ENCODE measurements around the gene LPCAT4. TPM values are rescaled to one million over a fixed set of nuclear protein-coding genes. Genes with fewer than 3 reads are reported as not detected.
A peak's percentile ranks its signal among the peaks of the same experiment; 100 is the strongest.
"Not testable (repeated sequence)": the region's sequence is repeated elsewhere in the genome, so short reads cannot be mapped to it uniquely, and the experiment has no call there.

Gene LPCAT4
- total and polyA plus RNA-seq, 5 donors, result 24.1 to 44.9 (median 37.6) TPM

DNA sequence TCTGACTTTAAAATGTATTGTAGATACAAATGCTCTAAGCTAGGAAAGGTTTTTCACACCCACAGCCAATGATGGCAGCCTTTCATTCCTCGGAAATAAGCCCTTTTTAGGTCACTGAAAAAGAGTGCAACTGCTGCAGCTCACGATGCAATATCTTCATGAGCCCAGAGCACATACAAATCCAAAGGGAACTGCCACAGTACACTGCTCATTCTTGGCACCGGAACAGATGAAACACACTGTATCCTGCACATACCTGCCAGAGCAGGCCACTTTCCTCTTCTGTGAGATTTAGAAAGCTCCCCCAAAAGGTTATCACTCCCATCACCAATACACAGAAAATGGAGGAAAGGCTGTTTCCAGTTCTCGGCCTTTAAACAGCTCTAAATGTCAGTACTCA is 13.5 kb upstream of the LPCAT4 start:
- intact Hi-C loops (cut with DNase I); H3K4me3 ChIP-seq (ENCODE audit: low read length); H3K9me3 ChIP-seq (ENCODE audit: control insufficient read depth, low read length); DNase-seq; H3K27ac ChIP-seq (ENCODE audit: low read length); ATAC-seq; H3K27me3 ChIP-seq (ENCODE audit: control insufficient read depth, insufficient read depth); H3K4me1 ChIP-seq (ENCODE audit: control insufficient read depth, insufficient read depth, low read length): not testable (repeated sequence)
- 68% methylated on average over 4 of the region's 4 CpGs for WGBS

DNA sequence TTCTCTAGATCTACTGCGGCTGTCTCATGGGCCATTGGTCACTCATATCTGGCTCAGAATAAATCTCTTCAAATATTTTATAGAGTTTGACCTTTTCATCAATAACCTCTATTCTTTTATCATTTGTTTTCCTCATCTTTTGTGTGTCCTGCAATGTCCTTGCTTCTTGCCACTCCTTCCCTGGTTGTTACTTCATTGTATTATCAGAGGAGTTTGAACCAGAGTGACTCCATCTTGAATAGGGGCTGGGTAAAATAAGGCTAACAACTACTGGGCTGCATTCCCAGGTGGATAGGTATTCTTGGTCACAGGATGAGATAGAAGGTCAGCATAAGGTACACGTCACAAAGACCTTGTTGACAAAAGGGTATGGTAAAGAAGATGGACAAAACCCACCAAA is 9.9 kb upstream of the LPCAT4 start:
- Histone ChIP-seq H3K27me3 (ENCODE audit: control insufficient read depth, insufficient read depth) (no peaks in the 10 kb centered on the region), H3K4me3 (ENCODE audit: low read length) (no peak overlapping the region), H3K4me1 (ENCODE audit: control insufficient read depth, insufficient read depth, low read length) (no peaks in the 10 kb centered on the region), H3K27ac (ENCODE audit: low read length) (no peak overlapping the region), H3K9me3 (ENCODE audit: control insufficient read depth, low read length) (no peaks in the 10 kb centered on the region)
- WGBS, result 98% methylated on average over 2 of the region's 2 CpGs
- ATAC-seq (no peak), DNase-seq (no peak)
- intact Hi-C loops (cut with DNase I), result no loop called here

DNA sequence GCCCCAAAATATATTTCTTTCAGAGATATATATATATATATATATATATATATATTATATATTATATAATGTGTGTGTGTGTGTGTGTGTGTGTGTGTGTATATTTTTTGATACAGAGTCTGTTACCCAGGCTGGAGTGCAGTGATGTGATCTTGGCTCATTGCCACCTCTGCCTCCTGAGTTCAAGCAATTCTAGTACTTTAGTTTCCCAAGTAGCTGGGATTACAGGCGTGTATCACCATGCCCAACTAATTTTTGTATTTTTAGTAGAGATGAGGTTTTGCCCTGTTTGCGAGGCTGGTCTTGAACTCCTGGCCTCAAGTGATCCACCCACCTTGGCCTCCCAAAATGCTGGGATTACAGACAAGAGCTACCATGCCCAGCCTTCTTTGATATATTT is 8.5 kb upstream of the LPCAT4 start:
- H3K27ac ChIP-seq (ENCODE audit: low read length); intact Hi-C loops (cut with DNase I); H3K4me3 ChIP-seq (ENCODE audit: low read length); DNase-seq; H3K27me3 ChIP-seq (ENCODE audit: control insufficient read depth, insufficient read depth); ATAC-seq; H3K9me3 ChIP-seq (ENCODE audit: control insufficient read depth, low read length); H3K4me1 ChIP-seq (ENCODE audit: control insufficient read depth, insufficient read depth, low read length): not testable (repeated sequence)
- 94% methylated on average over 2 of the region's 2 CpGs for WGBS

DNA sequence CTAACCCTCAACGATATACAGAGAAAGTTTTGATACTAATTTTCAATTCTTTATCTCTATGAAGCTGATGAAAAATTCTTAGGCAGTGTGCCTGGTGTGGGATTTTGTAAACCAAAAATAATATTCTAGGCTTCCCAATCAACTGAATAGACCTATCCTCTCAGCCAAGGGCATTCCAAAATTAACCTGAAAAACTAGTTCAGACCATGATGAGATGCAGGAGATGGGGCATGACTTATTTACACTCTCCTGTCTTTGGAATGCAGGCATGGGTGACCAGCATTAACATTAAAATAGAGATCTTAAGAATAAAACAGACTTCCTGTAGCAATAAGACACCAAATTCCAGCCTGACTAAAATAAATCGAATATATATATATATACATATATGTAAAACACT is 7.8 kb upstream of the LPCAT4 start:
- Histone ChIP-seq H3K4me3 (ENCODE audit: low read length) (no peak overlapping the region), H3K27me3 (ENCODE audit: control insufficient read depth, insufficient read depth) (no peaks in the 10 kb centered on the region), H3K4me1 (ENCODE audit: control insufficient read depth, insufficient read depth, low read length) (no peaks in the 10 kb centered on the region), H3K9me3 (ENCODE audit: control insufficient read depth, low read length) (no peaks in the 10 kb centered on the region), H3K27ac (ENCODE audit: low read length) (no peak overlapping the region)
- WGBS, result 60% methylated on average over 2 of the region's 2 CpGs
- DNase-seq (no peak), ATAC-seq (no peak)
- intact Hi-C loops (cut with DNase I), result no loop called here

DNA sequence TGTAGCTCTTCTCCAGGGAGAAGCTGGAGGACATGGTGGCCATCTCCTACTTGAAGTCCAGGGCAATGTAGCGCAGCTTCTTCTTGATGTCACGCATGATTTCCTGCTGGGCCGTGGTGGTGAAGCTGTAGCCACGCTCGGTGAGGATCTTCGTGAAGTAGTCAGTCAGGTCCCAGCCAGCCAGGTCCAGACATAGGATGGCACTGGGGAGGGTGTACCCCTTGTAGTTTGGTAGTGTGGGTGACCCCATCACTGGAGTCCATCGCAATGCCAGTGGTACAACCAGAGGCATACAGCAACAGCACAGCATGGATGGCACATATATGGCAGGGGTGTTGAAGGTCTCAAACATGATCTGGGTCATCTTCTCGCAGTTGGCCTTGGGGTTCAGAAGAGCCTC is 7.0 kb upstream of the LPCAT4 start:
- WGBS, result 91% methylated on average over 8 of the region's 8 CpGs
- ATAC-seq (no peak), DNase-seq (no peak)
- intact Hi-C loops (cut with DNase I), result no loop called here
- H3K4me1 ChIP-seq (ENCODE audit: control insufficient read depth, insufficient read depth, low read length), result no peaks in the 10 kb centered on the region
- H3K27me3 ChIP-seq (ENCODE audit: control insufficient read depth, insufficient read depth), result no peaks in the 10 kb centered on the region
- H3K27ac ChIP-seq (ENCODE audit: low read length), result no peak overlapping the region
- H3K9me3 ChIP-seq (ENCODE audit: control insufficient read depth, low read length), result no peaks in the 10 kb centered on the region
- H3K4me3 ChIP-seq (ENCODE audit: low read length), result no peak overlapping the region

DNA sequence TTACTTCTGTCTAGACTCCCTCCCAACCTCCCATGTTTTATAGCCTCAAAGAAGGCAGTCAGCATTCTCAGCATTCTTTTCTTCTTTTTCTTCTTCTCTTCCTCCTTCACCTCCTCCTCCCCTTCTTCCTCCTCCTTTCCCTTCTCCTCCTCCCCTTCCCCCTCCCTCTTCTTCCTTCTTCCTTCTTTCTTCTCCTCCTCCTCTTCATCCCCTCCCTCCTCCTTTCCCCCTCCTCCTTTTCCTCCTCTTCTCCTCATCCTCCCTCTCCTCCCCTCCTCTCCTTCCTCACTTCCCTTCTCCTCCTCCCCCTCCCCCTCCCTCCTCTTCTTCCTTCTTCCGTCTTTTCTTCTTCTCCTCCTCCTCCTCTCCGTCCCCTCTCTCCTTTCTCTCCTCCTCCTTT is 3.6 kb upstream of the LPCAT4 start:
- ATAC-seq (no peak), DNase-seq (no peak)
- no peaks in the 10 kb centered on the region for H3K9me3 ChIP-seq (ENCODE audit: control insufficient read depth, low read length)
- 58% methylated on average over 2 of the region's 2 CpGs for WGBS
- intact Hi-C loops (cut with DNase I), result no loop called here
- H3K27me3 ChIP-seq (ENCODE audit: control insufficient read depth, insufficient read depth), result no peaks in the 10 kb centered on the region
- no peak overlapping the region for H3K27ac ChIP-seq (ENCODE audit: low read length)
- H3K4me3 ChIP-seq (ENCODE audit: low read length), result no peak overlapping the region
- H3K4me1 ChIP-seq (ENCODE audit: control insufficient read depth, insufficient read depth, low read length), result no peaks in the 10 kb centered on the region

DNA sequence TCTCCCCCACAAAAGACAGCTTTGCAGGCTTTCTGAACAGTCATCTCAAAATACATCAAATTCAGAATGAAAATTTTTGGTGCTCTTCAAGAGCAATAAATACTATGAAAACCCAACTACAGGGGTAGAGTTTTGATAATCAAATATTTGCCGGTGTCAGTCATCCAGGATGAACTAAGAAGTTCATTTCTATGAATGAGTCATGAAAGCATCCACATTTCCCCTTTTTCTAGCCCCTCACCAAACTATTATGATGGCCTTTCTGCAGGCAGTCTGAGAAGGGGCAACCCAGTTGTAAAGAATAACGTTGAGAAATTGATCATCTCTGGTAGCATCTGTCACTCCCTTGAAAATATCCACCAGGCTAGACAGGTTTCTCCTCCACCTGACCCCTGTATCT is 3.1 kb upstream of the LPCAT4 start:
- 78% methylated on average over 2 of the region's 2 CpGs for WGBS
- Histone ChIP-seq H3K4me1 (ENCODE audit: control insufficient read depth, insufficient read depth, low read length) (peaks cover under 1% of the 10 kb centered on the region), H3K27ac (ENCODE audit: low read length) (no peak overlapping the region), H3K4me3 (ENCODE audit: low read length) (no peak overlapping the region), H3K9me3 (ENCODE audit: control insufficient read depth, low read length) (no peaks in the 10 kb centered on the region), H3K27me3 (ENCODE audit: control insufficient read depth, insufficient read depth) (no peaks in the 10 kb centered on the region)
- intact Hi-C loops (cut with DNase I), result no loop called here
- no peak for DNase-seq
- ATAC-seq, result no peak

DNA sequence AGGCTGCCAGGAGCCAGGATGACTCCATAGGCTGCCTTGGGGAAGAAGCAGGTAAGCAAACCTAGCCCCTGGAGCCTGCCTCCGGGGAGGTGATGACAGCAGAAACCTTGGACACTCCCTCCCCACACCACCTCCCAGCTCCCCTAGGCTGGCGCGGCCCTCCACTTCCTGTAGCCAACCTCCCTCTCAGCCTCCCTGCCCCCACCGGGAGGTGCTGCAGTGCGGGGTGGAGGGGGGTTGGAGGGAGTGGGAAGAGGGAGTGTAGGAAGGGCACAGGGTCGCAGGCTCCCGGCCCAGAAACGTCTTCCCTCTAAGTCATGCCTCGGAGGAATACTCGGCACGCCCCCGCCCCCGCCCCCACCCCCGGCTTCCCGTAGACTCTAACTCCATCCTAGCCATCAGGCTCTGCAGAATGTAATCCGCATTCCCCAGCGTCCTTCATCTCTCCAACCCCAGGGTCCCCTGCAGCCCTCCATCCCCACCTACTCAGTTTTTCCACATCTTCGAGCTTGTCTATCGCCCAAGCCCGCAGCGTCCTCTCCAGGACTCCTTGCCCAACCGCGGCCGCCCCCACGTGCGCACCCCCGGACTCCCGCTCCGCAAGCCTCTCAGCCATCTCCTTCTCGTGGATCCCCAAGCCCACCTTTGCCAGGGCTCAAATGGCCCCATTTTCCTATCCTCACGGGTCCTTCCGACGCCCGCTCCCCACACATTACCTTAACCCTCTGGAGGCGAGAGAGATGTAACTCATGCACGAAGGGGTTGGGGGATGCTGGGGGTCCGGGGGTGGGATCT is 528 bp downstream of the LPCAT4 start:
- under 1% methylated on average over 37 of the region's 37 CpGs for WGBS
- ATAC-seq, result peak; percentile 67 to 72

DNA sequence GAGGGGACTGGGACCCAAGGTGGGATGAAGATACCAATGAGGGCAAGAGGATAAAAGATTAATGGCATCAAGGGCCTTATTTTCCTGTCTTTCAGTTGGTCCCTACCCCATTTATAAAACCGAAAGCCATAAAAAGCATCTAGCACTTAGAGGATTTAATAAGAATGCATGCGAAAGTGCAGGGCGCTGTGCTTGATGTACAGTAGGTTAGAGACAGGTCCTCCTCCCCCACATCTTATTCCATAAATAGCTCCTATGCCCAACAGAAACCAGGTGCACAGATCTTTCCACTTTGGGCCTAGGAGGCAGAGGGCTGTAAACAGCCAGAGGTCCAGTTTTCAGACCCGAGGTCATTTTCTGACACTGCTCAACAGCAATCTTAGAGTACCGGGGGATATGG is 1.2 kb downstream of the LPCAT4 start:
- H3K27me3 ChIP-seq (ENCODE audit: control insufficient read depth, insufficient read depth), result no peaks in the 10 kb centered on the region
- DNase-seq (no peak), ATAC-seq (no peak)
- H3K9me3 ChIP-seq (ENCODE audit: control insufficient read depth, low read length), result no peaks in the 10 kb centered on the region
- peaks cover 3% of the 10 kb centered on the region for H3K4me1 ChIP-seq (ENCODE audit: control insufficient read depth, insufficient read depth, low read length)
- intact Hi-C loops (cut with DNase I), result loop anchor here in 2 of 4 donors (5.0 to 10.0 kb wide), 2 partner anchors 121 to 124 kb away; no protein-coding TSS in a partner anchor
- WGBS, result 32% methylated on average over 5 of the region's 5 CpGs
- peak overlapping the region; percentile 54 for H3K4me3 ChIP-seq (ENCODE audit: low read length)
- H3K27ac ChIP-seq (ENCODE audit: low read length), result peak overlapping the region; percentile 43

More for the DNA sequence above, 528 bp downstream of the LPCAT4 start:
- peak; percentile 74 to 89 (median 89) for DNase-seq
- Histone ChIP-seq H3K4me3 (ENCODE audit: low read length) (peak overlapping the region; percentile 54), H3K27me3 (ENCODE audit: control insufficient read depth, insufficient read depth) (no peaks in the 10 kb centered on the region), H3K27ac (ENCODE audit: low read length) (peak overlapping the region; percentile 43), H3K9me3 (ENCODE audit: control insufficient read depth, low read length) (no peaks in the 10 kb centered on the region), H3K4me1 (ENCODE audit: control insufficient read depth, insufficient read depth, low read length) (peaks cover 3% of the 10 kb centered on the region)
- intact Hi-C loops (cut with DNase I), result loop anchor here in 2 of 4 donors (5.0 to 10.0 kb wide), 2 partner anchors 122 to 124 kb away; no protein-coding TSS in a partner anchor

DNA sequence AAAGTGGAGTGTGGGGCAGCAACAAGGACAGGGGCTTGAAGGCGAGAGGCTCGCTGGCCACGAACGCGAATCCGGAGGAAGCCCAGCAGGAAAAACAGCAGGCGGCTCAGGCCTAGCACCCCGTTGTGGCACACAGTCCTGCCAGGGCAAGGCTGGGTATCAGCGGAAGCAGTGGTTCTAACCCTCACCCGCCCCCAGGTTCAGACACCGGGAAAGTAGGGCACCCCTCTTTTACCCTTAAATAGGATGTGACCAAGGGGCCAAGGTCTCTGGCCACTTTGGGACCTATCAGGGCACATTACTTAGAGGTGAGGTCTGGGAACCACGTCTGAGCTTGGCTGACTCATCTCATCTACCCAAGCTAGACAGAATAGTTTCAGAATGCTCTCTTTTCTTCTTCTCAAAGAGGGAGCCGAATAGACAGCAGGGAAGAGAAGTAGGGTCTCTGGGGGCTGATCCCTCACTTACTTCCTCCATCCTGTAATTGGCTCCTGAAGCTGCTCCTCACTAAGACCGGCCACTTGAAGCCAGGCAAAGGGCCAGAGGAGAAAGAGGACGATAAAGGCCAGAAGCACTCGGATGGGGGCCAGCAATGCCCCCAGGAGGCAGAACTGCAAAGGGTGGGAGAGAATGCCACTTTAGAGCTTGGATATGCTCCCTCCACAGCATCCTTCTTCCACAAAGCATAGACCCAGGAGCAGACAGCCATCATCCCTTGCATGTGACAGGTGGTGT is 1.7 kb downstream of the LPCAT4 start:
- Histone ChIP-seq H3K4me1 (ENCODE audit: control insufficient read depth, insufficient read depth, low read length) (peaks cover 3% of the 10 kb centered on the region), H3K4me3 (ENCODE audit: low read length) (no peak overlapping the region), H3K27ac (ENCODE audit: low read length) (peak overlapping the region; percentile 21), H3K9me3 (ENCODE audit: control insufficient read depth, low read length) (no peaks in the 10 kb centered on the region), H3K27me3 (ENCODE audit: control insufficient read depth, insufficient read depth) (no peaks in the 10 kb centered on the region)
- 72% methylated on average over 16 of the region's 16 CpGs for whole genome bisulfite sequencing
- intact Hi-C loops (cut with DNase I), result loop anchor here in 2 of 4 donors (5.0 to 10.0 kb wide), 2 partner anchors 120 to 123 kb away; no protein-coding TSS in a partner anchor
- ATAC-seq (no peak), DNase-seq (peak in 1 of 3 donors; percentile 68)

DNA sequence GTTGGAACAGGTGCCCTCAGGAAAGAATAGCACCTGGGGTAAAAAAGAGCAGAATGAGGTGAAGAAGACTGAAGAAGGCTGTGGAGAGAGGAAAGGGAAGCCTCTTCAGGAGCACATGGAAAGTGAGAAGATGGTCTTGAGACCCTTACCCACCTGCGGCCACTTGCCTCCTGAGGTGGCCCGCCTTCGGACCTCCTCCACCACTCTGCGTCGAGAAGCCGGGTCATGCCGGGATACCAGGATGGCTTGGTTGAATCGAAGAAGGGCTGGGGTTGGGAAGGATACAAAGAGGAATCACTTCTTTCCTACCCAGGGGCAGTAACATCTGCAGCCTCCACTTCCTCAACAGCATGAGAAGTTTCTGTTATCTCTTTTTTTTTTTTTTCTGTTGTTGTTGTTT is 3.0 kb downstream of the LPCAT4 start:
- no peak for ATAC-seq
- DNase-seq, result no peak
- Histone ChIP-seq H3K27ac (ENCODE audit: low read length) (no peak overlapping the region), H3K4me3 (ENCODE audit: low read length) (no peak overlapping the region), H3K27me3 (ENCODE audit: control insufficient read depth, insufficient read depth) (no peaks in the 10 kb centered on the region), H3K4me1 (ENCODE audit: control insufficient read depth, insufficient read depth, low read length) (peaks cover 3% of the 10 kb centered on the region), H3K9me3 (ENCODE audit: control insufficient read depth, low read length) (no peaks in the 10 kb centered on the region)
- 92% methylated on average over 8 of the region's 8 CpGs for WGBS
- intact Hi-C loops (cut with DNase I), result loop anchor here in 1 of 4 donors (10.0 kb wide), 1 partner anchor 119 kb away; no protein-coding TSS in a partner anchor
